ENCODE data around the gene ZBTB11.
"Not testable (repeated sequence)": the region's sequence is repeated elsewhere in the genome, so short reads cannot be mapped to it uniquely, and the experiment has no call there.

The ZBTB11 gene

DNA sequence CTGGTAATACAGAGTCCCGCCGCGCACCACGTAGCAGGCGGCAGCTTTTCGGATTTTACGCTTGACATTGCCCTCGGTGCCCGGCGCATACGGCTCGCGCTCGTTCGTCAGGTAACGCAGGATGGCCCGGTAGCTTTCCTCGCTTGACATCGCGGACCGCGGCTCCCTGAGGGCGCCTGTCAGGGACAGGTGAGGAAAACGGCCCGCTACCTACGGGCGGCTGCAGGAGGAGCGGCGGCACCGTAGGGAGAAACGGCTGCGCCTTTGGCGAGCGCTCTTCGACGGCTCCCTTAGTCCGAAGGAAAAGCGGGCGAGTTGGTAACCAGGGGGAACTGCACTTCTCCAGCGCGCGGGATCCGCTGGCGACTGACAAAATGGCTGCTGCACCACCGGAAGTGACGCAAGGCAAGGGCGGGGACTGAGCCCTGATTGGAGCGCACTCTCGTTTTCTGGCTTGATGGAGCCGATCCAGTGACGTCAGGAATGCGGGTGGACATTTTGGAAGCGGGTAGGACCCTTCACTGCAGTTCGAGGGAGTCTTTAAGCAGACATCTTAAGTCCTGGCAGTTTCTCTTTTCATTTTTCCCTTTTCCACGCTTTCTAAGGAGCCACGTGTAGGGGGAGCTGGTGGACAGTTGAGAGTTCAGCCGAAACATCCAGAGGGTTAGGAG, at the start of gene ZBTB11:
Gene ZBTB11, minus strand, starts transcription at position 368 of the 671 bp plus-strand sequence. Its CDS starts 218 bp downstream, at position 150.
- peak; percentile 100 for DNase-seq (ENCODE audit: low read depth in 1 of 2, low spot score in 1 of 2)

GRCh38 chr3:101725890-101726275, 49.0 kb upstream of the ZBTB11 start:
- no peak for DNase-seq (ENCODE audit: low read depth in 1 of 2, low spot score in 1 of 2)

- no peak for DNase-seq (ENCODE audit: low read depth in 1 of 2, low spot score in 1 of 2)
These were observed 48.4 kb upstream of the ZBTB11 start for GRCh38 chr3:101725194-101725889.

DNA sequence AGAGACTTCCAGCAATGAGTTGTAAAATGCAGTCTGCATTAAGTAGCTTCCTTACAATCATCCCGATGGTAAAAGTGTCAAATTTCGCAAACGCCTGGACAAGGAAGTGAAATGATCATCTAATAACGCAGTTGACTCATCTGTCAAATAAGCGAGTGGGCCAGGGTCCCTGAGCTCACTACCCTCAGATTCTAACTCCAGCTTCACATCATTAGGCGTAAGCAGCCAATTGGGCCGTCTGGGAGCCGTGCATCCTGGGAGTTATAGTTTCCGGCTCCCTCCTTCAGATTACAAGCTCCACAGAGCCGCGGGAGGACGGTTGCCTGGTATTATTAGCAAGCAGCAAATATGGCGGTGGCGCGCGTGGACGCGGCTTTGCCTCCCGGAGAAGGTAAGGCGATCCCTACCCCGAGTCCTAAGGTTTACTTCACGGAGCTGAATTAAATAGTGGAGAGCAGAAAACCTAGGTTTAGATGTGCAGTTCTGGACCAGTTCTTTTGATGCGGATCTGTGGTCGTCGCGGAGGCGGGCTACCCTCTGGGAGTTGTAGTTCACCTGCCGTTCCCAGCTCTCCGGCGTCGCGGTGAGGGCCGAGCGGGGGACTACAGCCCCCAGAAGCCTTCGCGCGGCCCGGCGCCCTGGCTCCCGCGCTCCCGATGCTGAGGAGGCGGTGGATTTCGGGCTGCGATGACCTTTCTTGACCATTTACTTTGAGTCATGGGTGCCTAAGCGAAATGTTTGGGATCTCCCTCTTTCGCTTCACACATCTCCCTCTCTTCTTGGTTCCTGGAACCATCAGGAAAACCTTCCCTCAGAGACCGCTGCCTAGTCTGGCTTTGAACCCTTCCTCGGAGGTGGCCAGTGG, 47.6 kb upstream of the ZBTB11 start, which contains the start of gene CEP97:
Gene CEP97, plus strand, starts transcription at position 286 of the 865 bp plus-strand sequence. Its CDS starts 63 bp downstream, at position 349.
- peak; percentile 78 to 84 for DNase-seq (ENCODE audit: low read depth in 1 of 2, low spot score in 1 of 2)

DNA sequence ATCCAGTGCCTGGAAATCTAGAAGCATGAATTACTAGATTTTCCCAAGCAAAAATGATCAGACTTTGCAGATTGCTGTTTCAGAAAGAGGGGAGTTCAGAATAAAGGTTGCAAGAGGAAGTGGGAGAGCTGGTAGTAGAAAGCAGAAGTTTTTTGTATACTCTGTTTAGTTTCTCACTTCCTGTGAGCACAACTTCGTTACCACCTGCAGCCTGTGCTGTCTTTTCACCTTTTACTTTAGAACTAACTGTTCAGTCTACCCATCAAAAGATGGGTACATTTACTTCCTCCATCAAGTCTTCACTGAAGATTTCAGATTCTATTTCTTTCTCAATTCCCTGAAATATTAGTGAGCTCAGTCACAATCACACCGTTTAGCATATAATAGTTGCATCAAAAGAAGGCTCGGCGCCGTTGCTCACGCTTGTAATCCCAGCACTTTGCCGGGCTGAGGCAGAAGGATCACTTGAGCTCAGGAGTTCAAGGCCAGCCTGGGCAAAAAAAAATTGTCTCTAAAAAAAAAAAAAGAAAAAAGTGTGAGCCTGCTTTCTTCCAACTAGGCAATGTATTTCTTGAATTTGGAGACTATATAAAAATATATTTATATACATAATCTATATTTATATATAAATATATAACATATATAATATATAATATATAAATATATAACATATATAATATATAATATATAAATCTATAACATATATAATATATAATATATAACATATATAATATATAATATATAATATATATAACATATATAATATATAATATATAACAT, 45.7 kb upstream of the ZBTB11 start:
- DNase-seq (ENCODE audit: low read depth in 1 of 2, low spot score in 1 of 2): no peak

- DNase-seq (ENCODE audit: low read depth in 1 of 2, low spot score in 1 of 2): no peak
These were observed 44.2 kb upstream of the ZBTB11 start for GRCh38 chr3:101720851-101721840.

GRCh38 chr3:101719604-101720185, 42.8 kb upstream of the ZBTB11 start:
- no peak for DNase-seq (ENCODE audit: low read depth in 1 of 2, low spot score in 1 of 2)

GRCh38 chr3:101718455-101718854, 41.5 kb upstream of the ZBTB11 start:
- DNase-seq (ENCODE audit: low read depth in 1 of 2, low spot score in 1 of 2): no peak

GRCh38 chr3:101709126-101709525, 32.2 kb upstream of the ZBTB11 start:
- DNase-seq (ENCODE audit: low read depth in 1 of 2, low spot score in 1 of 2): no peak

DNA sequence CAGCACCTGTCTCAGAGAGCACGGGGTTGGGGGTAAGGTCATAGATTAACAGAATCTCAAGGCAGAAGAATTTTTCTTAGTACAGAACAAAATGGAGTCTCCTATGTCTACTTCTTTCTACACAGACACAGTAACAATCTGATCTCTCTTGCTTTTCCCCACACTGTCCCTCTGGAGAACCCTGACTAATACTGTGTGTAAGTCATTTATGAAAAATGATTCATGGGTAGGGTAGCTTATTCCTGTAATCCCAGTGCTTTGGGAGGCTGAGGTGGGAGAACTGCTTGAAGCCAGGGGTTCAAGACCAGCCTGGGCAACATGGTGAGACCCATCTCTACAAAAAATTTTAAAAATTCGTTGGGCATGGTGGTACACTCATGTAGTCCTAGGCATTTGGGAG, 27.7 kb upstream of the ZBTB11 start:
- not testable (repeated sequence) for DNase-seq (ENCODE audit: low read depth in 1 of 2, low spot score in 1 of 2)

GRCh38 chr3:101703169-101703568, 26.2 kb upstream of the ZBTB11 start:
- no peak for DNase-seq (ENCODE audit: low read depth in 1 of 2, low spot score in 1 of 2)

GRCh38 chr3:101702726-101703125, 25.8 kb upstream of the ZBTB11 start:
- no peak for DNase-seq (ENCODE audit: low read depth in 1 of 2, low spot score in 1 of 2)

GRCh38 chr3:101701696-101702634, 25.0 kb upstream of the ZBTB11 start:
- DNase-seq (ENCODE audit: low read depth in 1 of 2, low spot score in 1 of 2): no peak

- peak in 1 of 2 donors; percentile 42 for DNase-seq (ENCODE audit: low read depth in 1 of 2, low spot score in 1 of 2)
These were observed 18.9 kb upstream of the ZBTB11 start for GRCh38 chr3:101695779-101696372.

DNA sequence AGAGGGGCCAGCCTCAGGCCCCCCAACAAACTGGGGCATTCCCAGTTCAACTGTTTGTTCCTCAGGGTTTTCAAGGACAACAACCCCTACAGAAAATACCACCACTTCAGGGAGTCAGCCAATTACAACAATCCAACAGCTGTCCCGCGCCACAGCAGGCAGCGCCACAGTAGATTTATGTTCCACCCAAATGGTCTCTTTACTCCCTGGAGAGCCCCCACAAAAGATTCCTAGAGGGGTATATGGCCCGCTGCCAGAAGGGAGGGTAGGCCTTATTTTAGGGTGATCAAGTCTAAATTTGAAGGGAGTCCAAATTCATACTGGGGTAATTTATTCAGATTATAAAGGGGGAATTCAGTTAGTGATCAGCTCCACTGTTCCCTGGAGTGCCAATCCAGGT, 17.9 kb upstream of the ZBTB11 start:
- DNase-seq (ENCODE audit: low read depth in 1 of 2, low spot score in 1 of 2): not testable (repeated sequence)

DNA sequence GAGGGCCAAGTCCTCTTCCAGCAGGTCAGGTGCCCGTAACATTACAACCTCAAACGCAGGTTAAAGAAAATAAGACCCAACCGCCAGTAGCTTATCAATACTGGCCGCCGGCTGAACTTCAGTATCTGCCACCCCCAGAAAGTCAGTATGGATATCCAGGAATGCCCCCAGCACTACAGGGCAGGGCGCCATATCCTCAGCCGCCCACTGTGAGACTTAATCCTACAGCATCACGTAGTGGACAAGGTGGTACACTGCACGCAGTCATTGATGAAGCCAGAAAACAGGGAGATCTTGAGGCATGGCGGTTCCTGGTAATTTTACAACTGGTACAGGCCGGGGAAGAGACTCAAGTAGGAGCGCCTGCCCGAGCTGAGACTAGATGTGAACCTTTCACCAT, 16.6 kb upstream of the ZBTB11 start:
- DNase-seq (ENCODE audit: low read depth in 1 of 2, low spot score in 1 of 2): not testable (repeated sequence)

Measured in activated CD4-positive, alpha-beta T cell treated with anti-CD3 and anti-CD28 coated beads, Interleukin-2, amount 50 U/mL, for 24 hours (primary cell).